ENCODE measurements around the gene PRR14. TPM values are rescaled to one million over a fixed set of nuclear protein-coding genes. Genes with fewer than 3 reads are reported as not detected.

PRR14 gene
- total RNA-seq, 4 donors from 2014 or later = 8.8 to 28.4 (median 17.8) TPM

GRCh38 chr16:30620169-30620568 lies 30.6 kb upstream of the PRR14 start:
- no peaks in the 10 kb centered on the region for H3K36me3 ChIP-seq
- ATAC-seq (no peak), DNase-seq (no peak)
- H3K4me1 ChIP-seq = no peaks in the 10 kb centered on the region
- H3K27ac ChIP-seq = no peak overlapping the region
- no peaks in the 10 kb centered on the region for H3K27me3 ChIP-seq
- intact Hi-C loops (cut with DNase I; ENCODE audit: low total_unique reads) (no loop called here), in situ Hi-C loops (cut with MboI; ENCODE audit: low sequenced_read_pairs in 4 of 4) (loop anchor here in 2 of 4 donors (10.0 kb wide), 1 partner anchor 185 kb away; the partner anchor contains the start of gene DCTPP1 (in 2 of the 2))
- no peaks in the 10 kb centered on the region for H3K9me3 ChIP-seq
- H3K4me3 ChIP-seq = no peak overlapping the region
- no peak for TF ChIP-seq POLR2A (IDR thresholded peaks at IDR 0.05)
- TF ChIP-seq CTCF (IDR thresholded peaks at IDR 0.05 in 4 of 5, conservative IDR thresholded peaks at IDR 0.05 in 1 of 5) = no peak

GRCh38 chr16:30621765-30622164 lies 29.0 kb upstream of the PRR14 start:
- ATAC-seq = no peak
- no peak for DNase-seq
- no peaks in the 10 kb centered on the region for H3K9me3 ChIP-seq
- no peak overlapping the region for H3K4me3 ChIP-seq
- no peaks in the 10 kb centered on the region for H3K4me1 ChIP-seq
- no peak overlapping the region for H3K27ac ChIP-seq
- in situ Hi-C loops (cut with MboI; ENCODE audit: low sequenced_read_pairs in 4 of 4) (loop anchor here in 2 of 4 donors (10.0 kb wide), 1 partner anchor 187 kb away; the partner anchor contains the start of gene DCTPP1 (in 2 of the 2)), intact Hi-C loops (cut with DNase I; ENCODE audit: low total_unique reads) (no loop called here)
- TF ChIP-seq CTCF (IDR thresholded peaks at IDR 0.05 in 4 of 5, conservative IDR thresholded peaks at IDR 0.05 in 1 of 5) = no peak
- H3K36me3 ChIP-seq = no peaks in the 10 kb centered on the region
- H3K27me3 ChIP-seq = no peaks in the 10 kb centered on the region

GRCh38 chr16:30622455-30623032 lies 28.2 kb upstream of the PRR14 start:
- no peak for DNase-seq
- in situ Hi-C loops (cut with MboI; ENCODE audit: low sequenced_read_pairs in 4 of 4) (loop anchor here in 2 of 4 donors (10.0 kb wide), 1 partner anchor 188 kb away; the partner anchor contains the start of gene DCTPP1 (in 2 of the 2)), intact Hi-C loops (cut with DNase I; ENCODE audit: low total_unique reads) (no loop called here)
- Histone ChIP-seq H3K4me1 (no peaks in the 10 kb centered on the region), H3K27me3 (no peaks in the 10 kb centered on the region), H3K36me3 (no peaks in the 10 kb centered on the region), H3K27ac (no peak overlapping the region), H3K9me3 (no peaks in the 10 kb centered on the region), H3K4me3 (no peak overlapping the region)
- TF ChIP-seq CTCF (IDR thresholded peaks at IDR 0.05 in 4 of 5, conservative IDR thresholded peaks at IDR 0.05 in 1 of 5) (no peak), POLR2A (IDR thresholded peaks at IDR 0.05) (no peak)
- ATAC-seq = no peak

GRCh38 chr16:30623536-30624283 lies 27.1 kb upstream of the PRR14 start:
- intact Hi-C loops (cut with DNase I; ENCODE audit: low total_unique reads) (no loop called here), in situ Hi-C loops (cut with MboI; ENCODE audit: low sequenced_read_pairs in 4 of 4) (loop anchor here in 2 of 4 donors (10.0 kb wide), 1 partner anchor 189 kb away; the partner anchor contains the start of gene DCTPP1 (in 2 of the 2))
- Histone ChIP-seq H3K36me3 (no peaks in the 10 kb centered on the region), H3K9me3 (no peaks in the 10 kb centered on the region), H3K27me3 (no peaks in the 10 kb centered on the region), H3K4me1 (no peaks in the 10 kb centered on the region), H3K27ac (no peak overlapping the region), H3K4me3 (no peak overlapping the region)
- DNase-seq = no peak
- no peak for ATAC-seq
- TF ChIP-seq CTCF (IDR thresholded peaks at IDR 0.05 in 4 of 5, conservative IDR thresholded peaks at IDR 0.05 in 1 of 5) (no peak), POLR2A (IDR thresholded peaks at IDR 0.05) (no peak)
